NCI-H69 (cell line): ENCODE data around the gene NEMP2.

Experiments
- DNase-seq: peaks from one replicate; lab custom pipeline; 2025; lab: John Stamatoyannopoulos, UW

The NEMP2 gene

GRCh38 chr2:190457256-190457655 lies 77.3 kb downstream of the NEMP2 start:
- no peak for DNase-seq

- no peak for DNase-seq
Measured at GRCh38 chr2:190456833-190457232, 77.7 kb downstream of the NEMP2 start.

- no peak for DNase-seq
Measured at GRCh38 chr2:190455358-190456095, 79.0 kb downstream of the NEMP2 start.

GRCh38 chr2:190454795-190455194 lies 79.7 kb downstream of the NEMP2 start:
- no peak for DNase-seq
